Measurements from ENCODE around the gene USP1. TPM values are rescaled to one million over a fixed set of nuclear protein-coding genes. Genes with fewer than 3 reads are reported as not detected.

The USP1 gene, protein sequence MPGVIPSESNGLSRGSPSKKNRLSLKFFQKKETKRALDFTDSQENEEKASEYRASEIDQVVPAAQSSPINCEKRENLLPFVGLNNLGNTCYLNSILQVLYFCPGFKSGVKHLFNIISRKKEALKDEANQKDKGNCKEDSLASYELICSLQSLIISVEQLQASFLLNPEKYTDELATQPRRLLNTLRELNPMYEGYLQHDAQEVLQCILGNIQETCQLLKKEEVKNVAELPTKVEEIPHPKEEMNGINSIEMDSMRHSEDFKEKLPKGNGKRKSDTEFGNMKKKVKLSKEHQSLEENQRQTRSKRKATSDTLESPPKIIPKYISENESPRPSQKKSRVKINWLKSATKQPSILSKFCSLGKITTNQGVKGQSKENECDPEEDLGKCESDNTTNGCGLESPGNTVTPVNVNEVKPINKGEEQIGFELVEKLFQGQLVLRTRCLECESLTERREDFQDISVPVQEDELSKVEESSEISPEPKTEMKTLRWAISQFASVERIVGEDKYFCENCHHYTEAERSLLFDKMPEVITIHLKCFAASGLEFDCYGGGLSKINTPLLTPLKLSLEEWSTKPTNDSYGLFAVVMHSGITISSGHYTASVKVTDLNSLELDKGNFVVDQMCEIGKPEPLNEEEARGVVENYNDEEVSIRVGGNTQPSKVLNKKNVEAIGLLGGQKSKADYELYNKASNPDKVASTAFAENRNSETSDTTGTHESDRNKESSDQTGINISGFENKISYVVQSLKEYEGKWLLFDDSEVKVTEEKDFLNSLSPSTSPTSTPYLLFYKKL
- total RNA-seq: 12.5 and 23.7 TPM in 2 replicates

DNA sequence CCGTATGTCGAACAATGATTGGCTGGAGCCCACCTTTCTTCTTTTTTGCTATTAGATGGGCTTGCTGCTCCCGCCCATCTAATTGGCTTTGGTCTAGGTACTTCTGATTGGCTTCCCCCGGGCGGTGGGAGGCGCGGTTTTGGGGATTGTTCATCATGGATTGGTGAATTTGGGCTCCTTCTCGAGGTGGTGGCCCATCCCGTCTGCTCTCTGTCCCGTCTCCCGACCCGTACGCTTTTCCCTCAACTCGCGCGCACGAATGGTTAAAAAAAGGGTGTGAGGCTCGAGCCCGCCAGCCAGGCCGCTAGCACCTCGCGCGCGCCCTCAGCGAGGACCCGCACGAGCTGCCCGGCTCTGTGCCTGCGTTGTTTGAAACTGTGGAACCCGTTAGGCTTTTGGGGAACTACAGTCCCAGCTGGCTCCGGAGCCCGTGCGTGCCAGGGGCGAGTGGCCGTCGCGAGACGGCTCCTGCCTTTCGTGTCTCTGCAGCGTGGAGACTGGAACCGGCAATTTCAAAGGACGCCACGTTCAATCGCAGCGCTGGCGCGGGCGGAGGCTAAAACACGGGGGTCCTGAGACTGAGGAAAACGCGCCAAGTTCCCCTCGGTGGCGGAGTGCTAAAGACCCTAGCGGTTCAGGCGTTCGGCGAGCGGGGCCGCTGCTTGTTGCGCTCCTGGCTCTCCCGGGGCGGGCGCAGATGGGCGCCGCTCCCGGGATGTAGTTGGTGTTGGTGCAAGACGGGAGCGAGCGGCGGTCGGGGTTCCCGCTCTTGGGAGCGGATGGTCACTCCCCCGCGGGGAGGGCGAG lies at the start of gene USP1:
Gene USP1 (plus strand): TSS at position 584 of the 807 bp plus-strand sequence. CDS start 2,819 bp downstream, outside the sequence.

Other genes starting within 250 kb of the USP1 start
- under 0.01 and 1.9 TPM in 2 replicates for gene L1TD1, start 242.2 kb upstream of the USP1 start, total RNA-seq
- under 0.01 and 3.6 TPM in 2 replicates for gene KANK4, start 117.6 kb upstream of the USP1 start, total RNA-seq
- gene ANGPTL3, start 160.5 kb downstream of the USP1 start, total RNA-seq: not detected in 2 replicates